IMR-90 (cell line): ENCODE results near the gene MYO9A. TPM values are rescaled to one million over a fixed set of nuclear protein-coding genes. Genes with fewer than 3 reads are reported as not detected.

Experiments
- ATAC-seq: fragments of 200-7000 bp; cut with Tn5 transposase; 2 replicates; pipeline ENCODE4 v1.9.1; 2020; ENCODE audit warnings: low read depth, mild to moderate bottlenecking, moderate library complexity
- BruUV-seq: library from RNA; stranded (reverse); fragments of 400-500 nt; replicated peaks from 2 replicates; lab custom pipeline; 2021; lab: Mats Ljungman, UMichigan
- CTCF ChIA-PET: fragments of 300-600 bp; formaldehyde crosslinking; extraction: SDS; loops from one replicate; lab custom pipeline; 2021; ENCODE audit warnings: antibody characterized with exemption; lab: Yijun Ruan, JAX
- POLR2A ChIA-PET: fragments of 300-600 bp; sonication (Branson Sonifier 250); formaldehyde crosslinking; loops from one replicate; lab custom pipeline; 2022; ENCODE audit warnings: antibody characterized with exemption; ENCODE audit not compliant: unreplicated experiment; lab: Charles Lee
- DNase-seq: peaks from one replicate; pipeline ENCODE4 v3.0.0; 2013
- H2AFZ ChIP-seq: replicated peaks from 2 replicates; pipeline ENCODE3; 2013; ENCODE audit warnings: low read length, mild to moderate bottlenecking; ENCODE audit not compliant: poor library complexity
- H2AK5ac ChIP-seq: 2 replicates; pipeline ENCODE4 v1.6.1; 2013; ENCODE audit warnings: low read depth, low read length, inconsistent platforms
- H2AK9ac ChIP-seq: replicated peaks from 2 replicates; pipeline ENCODE3; 2013; ENCODE audit warnings: mild to moderate bottlenecking, low read depth, low read length, moderate library complexity; ENCODE audit not compliant: poor library complexity
- H2BK120ac ChIP-seq: 2 replicates; pipeline ENCODE4 v1.6.1; 2013; ENCODE audit warnings: low read depth, low read length, inconsistent platforms
- H2BK15ac ChIP-seq: 3 replicates; pipeline ENCODE4 v1.6.1; 2013; ENCODE audit warnings: low read depth, low read length, inconsistent platforms
- H2BK20ac ChIP-seq: 2 replicates; pipeline ENCODE4 v1.6.1; 2013; ENCODE audit warnings: low read depth, mild to moderate bottlenecking, inconsistent platforms, low read length, moderate library complexity
- H2BK5ac ChIP-seq: 2 replicates; pipeline ENCODE4 v1.6.1; 2013; ENCODE audit warnings: mild to moderate bottlenecking, low read depth, low read length, inconsistent platforms; ENCODE audit not compliant: poor library complexity, severe bottlenecking
- H3K14ac ChIP-seq: replicated peaks from 2 replicates; pipeline ENCODE4 v1.6.1; 2013; ENCODE audit warnings: low read depth, low read length, inconsistent platforms
- H3K18ac ChIP-seq: 2 replicates; pipeline ENCODE4 v1.6.1; 2013; ENCODE audit warnings: low read depth, low read length, control low read depth
- H3K23ac ChIP-seq: 2 replicates; pipeline ENCODE4 v1.6.1; 2013; ENCODE audit warnings: low read depth, low read length, inconsistent platforms
- H3K27ac ChIP-seq: 2 replicates; pipeline ENCODE4 v1.5.1; 2013; ENCODE audit warnings: mild to moderate bottlenecking, control low read depth, low read length; ENCODE audit not compliant: insufficient read depth
- H3K27me3 ChIP-seq: 2 replicates; pipeline ENCODE4 v1.6.1; 2013; ENCODE audit warnings: low read length; ENCODE audit not compliant: control insufficient read depth, insufficient read depth
- H3K36me3 ChIP-seq: 2 replicates; pipeline ENCODE4 v1.6.1; 2013; ENCODE audit warnings: low read length, mixed read lengths; ENCODE audit not compliant: control insufficient read depth, insufficient read depth
- H3K4ac ChIP-seq: 2 replicates; pipeline ENCODE4 v1.6.1; 2013; ENCODE audit warnings: low read depth, low read length, inconsistent platforms
- H3K4me1 ChIP-seq: 2 replicates; pipeline ENCODE4 v1.6.1; 2013; ENCODE audit warnings: low read length, mixed read lengths; ENCODE audit not compliant: control insufficient read depth, insufficient read depth
- H3K4me2 ChIP-seq: 2 replicates; pipeline ENCODE4 v1.6.1; 2013; ENCODE audit warnings: low read depth, mild to moderate bottlenecking, control low read depth, low read length, moderate library complexity
- H3K4me3 ChIP-seq: 2 replicates; pipeline ENCODE4 v1.5.1; 2013; ENCODE audit warnings: low read depth, mild to moderate bottlenecking, control low read depth, low read length, moderate library complexity; ENCODE audit not compliant: insufficient read depth
- H3K56ac ChIP-seq: 2 replicates; pipeline ENCODE4 v1.6.1; 2013; ENCODE audit warnings: low read length, inconsistent platforms; ENCODE audit not compliant: insufficient read depth; ENCODE audit errors: extremely low read depth
- H3K79me1 ChIP-seq, 2 experiments: 2 replicates each; pipeline ENCODE4 v1.6.1; 2013; ENCODE audit warnings: low read length in 2 of 2, inconsistent platforms in 1 of 2, low read depth in 1 of 2
- H3K9ac ChIP-seq: 2 replicates; pipeline ENCODE4 v1.6.1; 2013; ENCODE audit warnings: low read depth, low read length, control low read depth
- H3K9me1 ChIP-seq: 2 replicates; pipeline ENCODE4 v1.6.1; 2013; ENCODE audit warnings: low read length, inconsistent platforms; ENCODE audit not compliant: insufficient read depth
- H3K9me3 ChIP-seq: 2 replicates; pipeline ENCODE4 v1.6.1; 2013; ENCODE audit warnings: low read length; ENCODE audit not compliant: control insufficient read depth, insufficient read depth
- H4K20me1 ChIP-seq: 2 replicates; pipeline ENCODE4 v1.6.1; 2013; ENCODE audit warnings: low read length, inconsistent platforms; ENCODE audit not compliant: insufficient read depth
- H4K5ac ChIP-seq: 2 replicates; pipeline ENCODE4 v1.6.1; 2013; ENCODE audit warnings: mild to moderate bottlenecking, low read depth, low read length, control low read depth
- H4K8ac ChIP-seq, 2 experiments: 2 replicates each; pipeline ENCODE4 v1.6.1; 2013; ENCODE audit warnings: low read depth in 2 of 2, low read length in 2 of 2, control low read depth in 1 of 2, inconsistent platforms in 1 of 2
- H4K91ac ChIP-seq: 2 replicates; pipeline ENCODE4 v1.6.1; 2013; ENCODE audit warnings: low read depth, low read length, inconsistent platforms; ENCODE audit not compliant: insufficient read depth
- BHLHE40 ChIP-seq: fragments of 150-350 bp; IDR thresholded peaks from 2 replicates; pipeline ENCODE4 v1.6.1; 2016; ENCODE audit warnings: mild to moderate bottlenecking, low read depth, low read length
- NFE2L2 ChIP-seq: fragments of 150-350 bp; IDR thresholded peaks from 2 replicates; pipeline ENCODE4 v1.6.1; 2016; ENCODE audit warnings: low read depth, mild to moderate bottlenecking, low read length
- RAD21 ChIP-seq: IDR thresholded peaks from 2 replicates; pipeline ENCODE4 v1.6.1; 2012; ENCODE audit warnings: low read length, improper control_type of control experiment
- RCOR1 ChIP-seq: IDR thresholded peaks from 2 replicates; pipeline ENCODE4 v1.6.1; 2012; ENCODE audit warnings: mild to moderate bottlenecking, low read length, improper control_type of control experiment; ENCODE audit not compliant: insufficient replicate concordance
- WGBS, 2 experiments: methylation state at CpG; one replicate each; pipeline versions ENCODE4 v1.1.5 to v1.1.7; 2013; ENCODE audit warnings: missing lambda C conversion rate in 2 of 2; ENCODE audit not compliant: insufficient read length in 1 of 2; ENCODE audit errors: extremely low coverage in 2 of 2; 5-methylcytosine and 5-hydroxymethylcytosine counted together
- dilution Hi-C: fragments of 300-500 bp; cut with HindIII; formaldehyde crosslinking; loops from one replicate; pipeline ENCODE4 v1.14.3; 2018; ENCODE audit warnings: low sequenced_read_pairs; ENCODE audit not compliant: unreplicated experiment
- in situ Hi-C: fragments of 300-500 bp; cut with MboI; formaldehyde crosslinking; loops from 3 replicates; pipeline ENCODE4 v1.14.3; 2019; ENCODE audit warnings: low sequenced_read_pairs, inconsistent platforms, mixed read lengths
- intact Hi-C: fragments of 100-400 bp; cut with micrococcal nuclease; formaldehyde crosslinking; loops from 2 replicates; pipeline ENCODE4 v1.10.0; 2022
- polyA plus RNA-seq, 3 experiments: library from polyadenylated mRNA; depleted of rRNA; stranded (reverse); fragments of >200 nt; gene quantifications; 2 replicates each; pipeline ENCODE4 v1.2.3, GENCODE V29; 2012; ENCODE audit warnings: low replicate concordance in 1 of 3
- total RNA-seq: library from RNA; depleted of rRNA; stranded (reverse); fragments of >200 nt; gene quantifications from 2 replicates; pipeline ENCODE4 v1.2.3, GENCODE V29; 2012
- TF ChIP-seq, protein P1 (sequence below): fragments of 150-350 bp; IDR thresholded peaks from 2 replicates; pipeline ENCODE4 v1.6.1; 2016; ENCODE audit warnings: low read depth, mild to moderate bottlenecking, low read length, moderate library complexity, borderline replicate concordance
- TF ChIP-seq, protein P2 (sequence below): conservative IDR thresholded peaks from 2 replicates; pipeline ENCODE4 v1.5.1; 2012; ENCODE audit warnings: mild to moderate bottlenecking, low read depth, low read length, improper control_type of control experiment

Gene MYO9A
- total and polyA plus RNA-seq, 2 of the 4 experiments (the other 2 are of a cell fraction): 6.0 to 49.5 TPM

DNA sequence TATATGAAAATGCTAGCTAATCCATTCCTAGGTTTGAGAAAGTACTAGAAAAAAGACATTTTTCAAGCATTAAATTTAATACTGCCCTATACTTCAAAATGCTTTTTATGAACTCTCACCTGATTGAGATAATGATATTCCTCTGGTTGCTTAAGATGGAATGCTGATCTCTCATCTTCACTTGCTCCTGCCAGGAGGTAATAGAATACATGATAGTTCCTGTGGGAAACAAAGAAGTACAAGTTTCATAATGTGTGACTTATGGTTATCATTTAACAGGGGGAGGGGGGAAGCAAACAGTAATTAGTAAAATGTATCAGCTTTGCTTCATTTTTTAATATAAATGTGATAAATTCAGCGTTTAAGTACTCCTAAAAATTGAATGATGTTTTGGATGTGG lies 97.2 kb downstream of the MYO9A start:
- no peak overlapping the region for H2AK9ac ChIP-seq
- H2AK5ac ChIP-seq: no peak overlapping the region
- ATAC-seq (no peak), DNase-seq (no peak)
- H4K8ac ChIP-seq: no peak overlapping the region
- no peak overlapping the region for H4K5ac ChIP-seq
- no peak overlapping the region for H3K56ac ChIP-seq
- H3K9me1 ChIP-seq: 0 out of 2 replicates have a peak, but pooled peaks cover 4% of the 10 kb centered on the region
- no peak overlapping the region for H2AFZ ChIP-seq
- TF ChIP-seq, protein P1, sequence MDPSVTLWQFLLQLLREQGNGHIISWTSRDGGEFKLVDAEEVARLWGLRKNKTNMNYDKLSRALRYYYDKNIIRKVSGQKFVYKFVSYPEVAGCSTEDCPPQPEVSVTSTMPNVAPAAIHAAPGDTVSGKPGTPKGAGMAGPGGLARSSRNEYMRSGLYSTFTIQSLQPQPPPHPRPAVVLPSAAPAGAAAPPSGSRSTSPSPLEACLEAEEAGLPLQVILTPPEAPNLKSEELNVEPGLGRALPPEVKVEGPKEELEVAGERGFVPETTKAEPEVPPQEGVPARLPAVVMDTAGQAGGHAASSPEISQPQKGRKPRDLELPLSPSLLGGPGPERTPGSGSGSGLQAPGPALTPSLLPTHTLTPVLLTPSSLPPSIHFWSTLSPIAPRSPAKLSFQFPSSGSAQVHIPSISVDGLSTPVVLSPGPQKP: no peak
- no peak for TF ChIP-seq BHLHE40
- TF ChIP-seq, protein P2, sequence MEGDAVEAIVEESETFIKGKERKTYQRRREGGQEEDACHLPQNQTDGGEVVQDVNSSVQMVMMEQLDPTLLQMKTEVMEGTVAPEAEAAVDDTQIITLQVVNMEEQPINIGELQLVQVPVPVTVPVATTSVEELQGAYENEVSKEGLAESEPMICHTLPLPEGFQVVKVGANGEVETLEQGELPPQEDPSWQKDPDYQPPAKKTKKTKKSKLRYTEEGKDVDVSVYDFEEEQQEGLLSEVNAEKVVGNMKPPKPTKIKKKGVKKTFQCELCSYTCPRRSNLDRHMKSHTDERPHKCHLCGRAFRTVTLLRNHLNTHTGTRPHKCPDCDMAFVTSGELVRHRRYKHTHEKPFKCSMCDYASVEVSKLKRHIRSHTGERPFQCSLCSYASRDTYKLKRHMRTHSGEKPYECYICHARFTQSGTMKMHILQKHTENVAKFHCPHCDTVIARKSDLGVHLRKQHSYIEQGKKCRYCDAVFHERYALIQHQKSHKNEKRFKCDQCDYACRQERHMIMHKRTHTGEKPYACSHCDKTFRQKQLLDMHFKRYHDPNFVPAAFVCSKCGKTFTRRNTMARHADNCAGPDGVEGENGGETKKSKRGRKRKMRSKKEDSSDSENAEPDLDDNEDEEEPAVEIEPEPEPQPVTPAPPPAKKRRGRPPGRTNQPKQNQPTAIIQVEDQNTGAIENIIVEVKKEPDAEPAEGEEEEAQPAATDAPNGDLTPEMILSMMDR: no peak
- TF ChIP-seq RCOR1: no peak
- no peak for TF ChIP-seq NFE2L2
- no peak for TF ChIP-seq RAD21
- no peak overlapping the region for H3K9ac ChIP-seq
- H3K9me3 ChIP-seq: no peaks in the 10 kb centered on the region
- H2BK120ac ChIP-seq: no peak overlapping the region
- H3K27me3 ChIP-seq: no peaks in the 10 kb centered on the region
- no peak overlapping the region for H3K23ac ChIP-seq
- no peak overlapping the region for H3K14ac ChIP-seq
- ChIA-PET POLR2A (no interaction called here), CTCF (no interaction called here)
- no peak overlapping the region for H2BK5ac ChIP-seq
- H4K91ac ChIP-seq: no peak overlapping the region
- H2BK15ac ChIP-seq: no peak overlapping the region
- H3K4me1 ChIP-seq: no peaks in the 10 kb centered on the region
- no peak overlapping the region for H3K4me2 ChIP-seq
- intact Hi-C loops: no loop called here
- H3K4me3 ChIP-seq: no peak overlapping the region
- no TSS peak for BruUV-seq
- in situ Hi-C loops: no loop called here
- H3K36me3 ChIP-seq: peaks cover 2% of the 10 kb centered on the region; the same call in 1 of the 2 replicates
- no CpG with 5 or more reads among the region's 1 CpG for WGBS, 2 experiments
- dilution Hi-C loops: no loop called here
- no peaks in the 10 kb centered on the region; the same call in 1 of the 2 replicates for H4K20me1 ChIP-seq
- no peak overlapping the region for H3K4ac ChIP-seq
- H3K27ac ChIP-seq: no peak overlapping the region
- no peak overlapping the region for H3K18ac ChIP-seq
- H3K79me1 ChIP-seq: peaks cover 4 to 10% of the 10 kb centered on the region in 2 experiments; a peak in 3 of 4 replicates
- H2BK20ac ChIP-seq: no peak overlapping the region
